IPS DF 4.7 (cell line): ENCODE measurements around the gene CUBN.
A peak's percentile ranks its signal among the peaks of the same experiment; 100 is the strongest.

ENCODE experiments used
- DNase-seq: peaks from one replicate; pipeline ENCODE4 v3.0.0-alpha.2; 2013; ENCODE audit warnings: low spot score; ENCODE audit errors: extremely low read depth

The CUBN gene

DNA sequence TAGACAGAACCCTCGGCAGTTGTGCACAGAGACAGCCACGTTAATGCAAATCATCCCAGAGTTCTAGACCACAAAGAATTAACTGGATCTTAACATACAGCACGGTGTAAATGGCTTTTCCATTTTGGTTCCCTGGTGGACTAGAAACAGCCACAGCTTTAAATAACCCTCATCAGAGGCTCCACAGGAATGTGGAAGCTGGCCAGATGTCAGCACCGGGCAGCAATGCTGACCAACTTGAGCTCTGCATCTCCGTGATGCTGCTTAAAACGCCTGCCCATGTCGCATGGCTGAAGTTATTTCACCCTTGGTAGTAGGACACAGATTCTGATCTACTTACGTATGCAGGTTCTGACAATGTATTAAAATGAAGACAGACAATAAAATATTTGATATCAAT is 336.9 kb downstream of the CUBN start:
- DNase-seq, result no peak

DNA sequence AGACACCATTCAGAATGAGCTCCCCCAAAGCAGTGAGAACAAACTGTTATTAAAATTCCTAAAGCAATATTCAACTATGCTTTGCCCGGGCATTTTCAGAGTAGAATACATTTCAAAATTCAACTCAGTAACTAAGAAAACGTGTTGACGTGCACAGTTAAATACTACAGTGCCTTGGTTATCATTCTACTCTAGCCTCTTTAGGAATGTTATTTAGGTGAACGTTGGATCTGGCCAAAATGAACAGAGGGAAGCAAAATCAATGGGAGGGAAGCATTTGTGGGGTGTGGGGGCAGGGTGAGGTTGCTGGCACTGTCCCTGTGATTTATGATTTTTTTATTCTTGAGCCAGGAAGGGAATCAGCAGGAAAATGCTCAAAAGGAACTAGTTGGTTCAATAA is 339.8 kb downstream of the CUBN start:
- DNase-seq, result no peak

DNA sequence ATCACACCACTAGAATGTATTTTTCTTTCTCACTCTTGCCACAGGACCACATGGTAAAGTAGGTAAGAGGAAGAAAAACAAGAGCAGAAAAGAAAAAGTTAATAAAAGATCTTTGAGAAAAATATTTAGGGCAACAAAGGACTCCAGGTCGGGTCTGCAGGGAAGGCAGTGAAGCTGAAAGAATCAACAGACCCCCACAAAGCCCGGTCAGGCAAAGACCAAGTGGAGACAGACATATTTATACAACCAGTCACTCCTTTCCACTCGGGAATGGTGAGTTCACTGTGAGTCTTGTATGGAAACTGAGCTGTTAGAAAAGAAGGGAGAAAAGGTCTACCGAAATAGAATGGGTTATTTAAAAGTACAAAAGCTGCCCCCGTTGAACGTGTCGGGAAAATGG is 340.4 kb downstream of the CUBN start:
- no peak for DNase-seq

DNA sequence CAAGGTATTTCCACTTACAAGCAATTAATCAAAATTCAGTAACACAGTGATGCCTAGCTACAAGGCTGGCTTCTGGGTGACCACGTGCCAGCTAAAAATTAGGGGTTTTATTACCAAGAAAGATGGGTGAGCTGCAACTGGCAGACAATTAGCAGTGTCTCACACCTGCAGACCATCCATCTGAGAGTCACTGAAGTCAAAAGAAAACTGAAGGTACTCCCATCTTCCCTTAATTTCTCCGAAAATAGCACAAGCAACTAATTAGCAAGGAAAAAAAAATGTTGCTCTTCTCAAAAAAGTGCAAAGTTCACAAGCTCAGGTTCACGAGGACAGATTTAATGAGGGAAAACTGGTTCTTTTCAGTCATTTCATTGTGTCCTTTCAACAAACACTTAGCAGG is 340.8 kb downstream of the CUBN start:
- DNase-seq, result no peak

DNA sequence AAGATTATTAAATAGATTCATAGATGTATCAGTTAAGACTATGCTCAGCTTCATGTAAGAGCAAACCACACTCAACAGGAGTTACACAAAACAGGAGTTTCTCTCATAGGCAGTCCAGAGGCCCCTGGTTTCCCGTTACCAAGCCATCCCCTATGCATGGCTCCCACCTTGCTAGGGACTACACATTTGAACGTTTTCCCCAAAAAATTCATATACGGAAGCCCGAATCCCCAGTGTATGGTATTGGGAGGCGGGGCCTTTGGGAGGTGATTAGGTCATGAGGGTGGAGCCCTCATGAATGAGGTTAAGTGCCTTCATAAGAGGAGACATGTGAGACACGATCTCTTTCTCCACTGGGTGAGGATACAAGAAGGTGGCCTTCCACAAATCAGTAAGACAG is 341.5 kb downstream of the CUBN start:
- no peak for DNase-seq

DNA sequence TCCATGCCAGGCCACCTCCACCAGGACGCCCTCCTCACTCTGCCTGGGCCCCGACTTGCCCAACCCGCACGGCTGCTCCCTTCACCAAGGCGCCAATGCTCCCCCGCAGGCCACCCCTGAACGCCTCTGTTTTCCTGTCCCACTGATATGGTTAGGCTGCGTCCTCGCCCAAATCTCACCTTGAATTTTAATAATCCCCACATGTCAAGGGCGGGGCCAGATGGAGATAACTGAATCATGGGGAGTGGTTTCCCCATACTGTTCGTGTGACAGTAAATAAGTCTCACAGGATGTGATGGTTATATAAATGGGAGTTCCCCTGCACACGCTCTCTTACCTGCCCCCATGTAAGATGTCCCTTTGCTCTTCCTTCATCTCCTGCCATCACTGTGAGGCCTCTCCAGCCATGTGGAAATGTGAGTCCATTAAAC is 342.2 kb downstream of the CUBN start:
- DNase-seq, result no peak

DNA sequence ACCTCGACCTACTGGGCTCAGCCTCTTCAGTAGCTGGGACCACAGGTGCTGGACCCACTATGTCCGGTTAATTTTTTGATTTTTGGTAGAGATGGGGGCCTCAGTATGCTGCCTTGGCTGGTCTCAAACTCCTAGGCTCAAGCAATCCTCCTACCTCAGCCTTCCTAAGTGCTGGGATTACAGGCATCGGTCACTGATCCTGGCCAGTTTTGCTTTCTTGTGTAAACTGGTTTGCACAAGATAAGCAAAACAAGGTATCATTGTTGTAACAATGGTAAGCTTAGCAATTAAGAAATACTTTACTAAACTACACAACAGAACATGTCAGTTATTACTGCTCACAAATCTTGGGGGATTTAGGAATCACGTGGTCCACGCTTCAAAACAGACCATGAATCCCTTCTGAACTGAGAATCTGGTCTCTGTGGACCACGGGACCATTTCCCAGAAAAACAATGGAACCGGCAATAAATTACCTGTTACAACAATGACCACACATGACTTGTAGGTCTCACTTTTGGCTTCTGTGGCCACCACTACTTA is 349.2 kb downstream of the CUBN start:
- DNase-seq, result no peak

DNA sequence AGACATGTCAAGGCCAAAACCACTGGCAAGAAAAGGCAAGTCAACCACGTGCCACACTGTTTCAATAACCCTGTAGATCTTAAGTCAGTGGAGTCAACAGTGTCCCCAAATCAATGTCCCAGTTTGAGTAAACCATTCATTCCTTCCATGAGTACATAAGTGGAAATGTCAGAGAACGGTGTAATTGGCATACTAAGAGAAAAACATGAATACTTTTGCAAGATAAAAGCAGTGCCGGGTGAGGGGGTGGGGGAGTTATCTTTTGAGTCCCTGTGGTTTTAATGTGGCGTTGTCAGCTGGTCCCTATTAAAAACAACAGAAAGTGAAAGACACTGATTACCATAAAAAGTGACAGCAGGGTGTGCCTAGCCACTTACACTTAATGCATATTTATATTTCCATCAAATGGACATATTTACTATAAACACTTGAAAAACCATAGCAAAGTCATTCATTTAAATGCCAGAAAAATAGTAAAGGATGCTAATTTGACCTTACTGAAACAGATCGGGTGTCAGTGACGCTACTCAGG is 350.2 kb downstream of the CUBN start:
- no peak for DNase-seq

DNA sequence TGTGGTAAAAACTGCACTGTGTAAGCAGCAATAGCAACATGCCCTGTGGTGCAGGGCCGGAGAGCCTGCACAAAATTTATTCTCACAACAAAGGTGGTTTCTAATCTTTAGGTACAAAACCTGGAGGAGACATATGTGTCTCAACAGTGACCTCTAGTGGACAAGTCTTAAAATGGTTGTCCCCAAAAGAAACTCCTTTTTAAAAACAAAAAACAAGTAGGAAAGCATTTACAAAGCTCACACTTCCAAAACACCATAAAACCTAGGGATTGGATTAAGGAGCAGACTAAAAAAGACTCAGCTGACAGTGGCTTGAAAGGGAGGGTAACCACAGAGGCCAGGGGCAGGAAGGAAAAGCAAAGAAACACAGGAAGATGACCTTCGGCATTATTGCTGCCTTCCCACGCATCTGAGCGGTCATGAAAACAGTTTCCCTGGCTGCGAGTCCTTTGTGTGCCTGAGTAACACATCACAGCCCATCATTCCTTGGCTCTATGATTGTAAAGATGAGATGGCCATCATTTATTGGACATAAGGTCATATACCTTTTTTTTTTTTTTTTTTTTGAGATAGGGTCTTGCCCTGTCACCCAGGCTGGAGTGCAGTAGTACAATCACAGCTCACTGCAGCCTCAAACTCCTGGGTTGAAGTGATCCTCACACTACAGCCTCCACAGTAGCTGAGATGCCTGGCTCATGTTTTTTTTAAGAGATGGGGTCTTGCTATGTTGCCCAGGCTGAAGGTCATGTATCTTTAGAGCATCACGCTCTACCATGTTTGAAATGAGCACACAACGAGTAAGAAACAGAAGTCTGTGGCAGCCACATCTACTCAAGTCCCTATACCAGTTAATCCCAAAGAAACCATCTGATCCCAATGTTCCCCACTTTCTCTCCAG is 351.9 kb downstream of the CUBN start:
- peak; percentile 28 for DNase-seq

DNA sequence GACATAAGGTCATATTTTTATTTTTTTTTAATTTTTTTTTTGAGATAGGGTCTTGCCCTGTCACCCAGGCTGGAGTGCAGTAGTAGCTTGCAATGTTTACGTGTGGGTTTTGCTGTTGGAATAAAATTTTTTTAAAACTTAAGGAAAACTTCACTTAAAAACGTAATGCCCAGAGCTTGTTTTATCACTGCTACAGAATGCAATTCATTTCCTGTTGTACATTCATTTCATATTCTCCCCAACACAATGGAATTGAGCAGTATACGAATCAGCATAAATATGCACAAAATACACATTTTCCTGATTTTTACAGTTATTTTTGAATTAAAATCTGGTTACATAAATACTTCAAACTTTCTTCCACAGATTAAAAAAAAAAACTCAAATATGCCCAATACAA is 352.7 kb downstream of the CUBN start:
- no peak for DNase-seq
